Kidney (tissue), 14 donors: ENCODE measurements around the gene FOXD1. TPM values are rescaled to one million over a fixed set of nuclear protein-coding genes. Genes with fewer than 3 reads are reported as not detected.

ENCODE experiments used
- DNase-seq, 5 donors: peaks; one replicate each; pipeline ENCODE4 v3.0.0-alpha.2; 2013 to 2020
- FAIRE-seq: peaks from 2 replicates; lab custom pipeline; 2012; peaks lifted over from hg19 to GRCh38; lab: Jason Lieb, UNC
- H3K27ac ChIP-seq, 2 donors: one replicate each; pipeline ENCODE4 v1.7.0; 2013; ENCODE audit warnings: low read depth in 2 of 2, low read length in 2 of 2, inconsistent platforms in 1 of 2
- H3K27me3 ChIP-seq: one replicate; pipeline ENCODE4 v1.7.1; 2013; ENCODE audit warnings: low read length, inconsistent platforms; ENCODE audit not compliant: control insufficient read depth, insufficient read depth
- H3K36me3 ChIP-seq, 3 donors: one replicate each; pipeline versions ENCODE4 v1.7.0 to v1.7.1; 2013; ENCODE audit warnings: low read length in 3 of 3, control low read depth in 1 of 3, inconsistent platforms in 1 of 3; ENCODE audit not compliant: insufficient read depth in 3 of 3, control insufficient read depth in 2 of 3
- H3K4me1 ChIP-seq, 3 donors: one replicate each; pipeline versions ENCODE4 v1.7.0 to v1.7.1; 2013; ENCODE audit warnings: low read length in 3 of 3, inconsistent platforms in 1 of 3, low read depth in 1 of 3; ENCODE audit not compliant: control insufficient read depth in 2 of 3, insufficient read depth in 2 of 3
- H3K4me3 ChIP-seq, 3 donors: one replicate each; pipeline versions ENCODE4 v1.7.0 to v1.8.1; 2013; ENCODE audit warnings: low read length in 3 of 3, control low read depth in 1 of 3, inconsistent platforms in 1 of 3
- H3K9ac ChIP-seq, 3 donors: one replicate each; pipeline versions ENCODE4 v1.7.0 to v1.7.1; 2013; ENCODE audit warnings: low read length in 3 of 3, control low read depth in 1 of 3, inconsistent platforms in 1 of 3
- H3K9me3 ChIP-seq, 3 donors: one replicate each; pipeline versions ENCODE4 v1.7.0 to v1.7.1; 2013; ENCODE audit warnings: low read length in 3 of 3, control low read depth in 1 of 3, inconsistent platforms in 1 of 3; ENCODE audit not compliant: control insufficient read depth in 2 of 3, insufficient read depth in 1 of 3
- CTCF ChIP-seq: IDR thresholded peaks from 3 replicates; pipeline ENCODE4 v1.5.1; 2012; ENCODE audit warnings: mild to moderate bottlenecking, moderate library complexity, borderline replicate concordance; ENCODE audit not compliant: insufficient read depth; ENCODE audit errors: extremely low read depth
- intact Hi-C: fragments of 100-400 bp; cut with DNase I; formaldehyde crosslinking; loops from one replicate; pipeline ENCODE4 v1.11.1; 2022
- polyA plus RNA-seq: library from polyadenylated mRNA; stranded (reverse); fragments of 350-450 nt; fragmentation: Illumina TruSeq; extraction: RNeasy Lipid Tissue Mini Kit (QIAGEN cat#74804); gene quantifications from one replicate; pipeline ENCODE4 v1.2.3, GENCODE V29; 2014; ENCODE audit warnings: low read depth, low replicate concordance; ENCODE audit not compliant: insufficient read depth
- total RNA-seq: library from RNA; stranded (reverse); fragmentation: NEBNext Ultra II Directional; extraction: Animal tissue kit (Norgen Biotek cat#: 25700); gene quantifications from one replicate; pipeline ENCODE4 v1.2.1, GENCODE V29; 2021
- donor health status: control.
- donor health status: control.
- donor health status: control.
- donor health status: control.
- donor health status: control.
- donor health status: DM: yes; HTN: yes; CAD: no.
- donor health status: Normal renal cell carcinoma (clear cell type).

Gene FOXD1
- total and polyA plus RNA-seq, 2 donors from 2014 or later: 2.5 to 5.9 TPM

DNA sequence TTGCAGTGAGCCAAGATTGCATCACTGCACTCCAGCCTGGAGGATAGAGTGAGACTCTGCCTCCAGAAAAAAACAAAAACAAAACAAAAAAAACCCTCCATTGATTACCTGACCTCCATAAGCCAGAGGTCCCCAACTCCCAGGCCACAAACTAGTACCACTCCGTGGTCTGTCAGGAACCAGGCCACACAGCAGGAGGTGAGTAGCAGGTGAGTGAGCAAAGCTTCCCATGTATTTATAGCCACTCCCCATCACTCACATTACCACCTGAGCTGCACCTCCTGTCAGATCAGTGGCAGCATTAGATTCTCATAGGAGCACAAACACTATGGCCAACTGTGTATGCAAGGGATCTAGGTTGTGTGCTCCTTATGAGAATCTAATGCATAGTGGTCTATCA, 35.9 kb upstream of the FOXD1 start:
- no peaks in the 10 kb centered on the region for H3K9me3 ChIP-seq
- no peak for TF ChIP-seq CTCF
- no peak overlapping the region for H3K4me3 ChIP-seq
- H3K27ac ChIP-seq: no peak overlapping the region
- no peak for FAIRE-seq
- no peaks in the 10 kb centered on the region for H3K36me3 ChIP-seq
- H3K4me1 ChIP-seq: no peaks in the 10 kb centered on the region
- H3K27me3 ChIP-seq: no peaks in the 10 kb centered on the region
- intact Hi-C loops: no loop called here
- H3K9ac ChIP-seq: no peak overlapping the region
- DNase-seq: no peak

DNA sequence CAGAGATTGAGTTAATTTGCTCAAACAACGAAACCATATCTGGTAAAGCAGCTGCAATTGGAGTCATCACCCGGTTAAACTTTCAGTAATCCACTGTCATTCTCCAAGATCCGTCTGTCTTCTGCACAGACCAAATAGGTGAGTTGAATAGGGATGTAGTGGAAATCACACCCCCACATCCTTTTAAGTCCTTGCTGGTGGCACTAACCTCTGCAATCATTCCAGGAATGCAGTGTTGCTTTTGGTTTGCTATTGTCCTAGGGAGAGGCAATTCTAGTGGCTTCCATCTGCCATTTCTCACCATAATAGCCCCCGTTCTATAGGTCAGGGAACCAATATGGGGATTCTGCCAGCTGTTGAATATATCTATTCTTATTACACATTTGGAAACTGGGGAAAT, 35.1 kb upstream of the FOXD1 start:
- H3K4me1 ChIP-seq: no peaks in the 10 kb centered on the region
- H3K4me3 ChIP-seq: no peak overlapping the region
- intact Hi-C loops: no loop called here
- no peak overlapping the region for H3K9ac ChIP-seq
- FAIRE-seq: no peak
- no peaks in the 10 kb centered on the region for H3K27me3 ChIP-seq
- H3K27ac ChIP-seq: no peak overlapping the region
- H3K9me3 ChIP-seq: no peaks in the 10 kb centered on the region
- no peak for DNase-seq
- H3K36me3 ChIP-seq: no peaks in the 10 kb centered on the region
- TF ChIP-seq CTCF: no peak

DNA sequence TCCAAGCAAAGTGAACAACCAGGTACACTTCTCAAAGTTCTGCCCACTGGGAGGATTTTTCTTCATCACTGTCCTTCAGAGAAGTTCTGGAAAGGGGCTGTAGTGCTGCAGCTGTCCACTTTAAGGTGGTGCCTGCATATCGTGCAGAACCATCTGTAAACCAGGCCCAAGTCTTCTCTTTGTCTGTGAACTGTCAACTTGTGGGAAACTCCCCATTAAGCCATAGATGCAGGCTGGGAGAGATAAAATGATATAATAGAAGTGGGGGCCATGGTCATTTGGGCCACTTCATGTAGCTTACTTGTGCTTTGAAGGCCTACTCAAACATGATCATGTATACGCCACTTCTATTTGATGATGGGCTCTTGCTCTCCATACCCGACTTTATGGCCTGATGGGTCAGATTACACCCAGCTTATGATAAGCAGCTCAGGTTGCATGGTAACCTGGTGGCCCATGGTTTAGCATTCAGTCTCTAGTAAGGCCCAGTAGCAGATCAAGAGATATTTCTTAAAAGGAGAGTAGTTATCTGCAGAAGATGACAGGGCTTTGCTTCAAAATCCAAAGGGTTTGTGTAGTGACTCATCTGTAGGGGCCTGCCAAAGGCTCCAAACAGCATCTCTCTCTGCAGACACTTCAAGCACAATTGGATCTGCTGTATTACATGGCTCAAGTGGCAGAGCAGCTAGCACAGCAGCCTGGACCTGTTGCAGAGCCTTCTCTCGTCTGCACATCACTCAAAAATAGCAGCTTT, 34.0 kb upstream of the FOXD1 start:
- intact Hi-C loops: no loop called here
- Histone ChIP-seq H3K27ac (no peak overlapping the region), H3K4me3 (no peak overlapping the region), H3K9me3 (no peaks in the 10 kb centered on the region), H3K36me3 (no peaks in the 10 kb centered on the region), H3K4me1 (no peaks in the 10 kb centered on the region), H3K9ac (no peak overlapping the region), H3K27me3 (no peaks in the 10 kb centered on the region)
- TF ChIP-seq CTCF: no peak
- FAIRE-seq (no peak), DNase-seq (no peak)

- DNase-seq (no peak), FAIRE-seq (no peak)
- no peaks in the 10 kb centered on the region for H3K36me3 ChIP-seq
- no peaks in the 10 kb centered on the region for H3K9me3 ChIP-seq
- intact Hi-C loops: no loop called here
- TF ChIP-seq CTCF: no peak
- no peak overlapping the region for H3K4me3 ChIP-seq
- no peak overlapping the region for H3K9ac ChIP-seq
- no peak overlapping the region for H3K27ac ChIP-seq
- H3K4me1 ChIP-seq: no peaks in the 10 kb centered on the region
- H3K27me3 ChIP-seq: no peaks in the 10 kb centered on the region
These were observed 31.9 kb upstream of the FOXD1 start for GRCh38 chr5:73480500-73480899.
